Astrocyte (in vitro differentiated cells and primary cell): Measurements from ENCODE around the gene IQCK.

Experiments used
- CTCF ChIP-seq: IDR thresholded peaks from 2 replicates; pipeline ENCODE4 v1.5.1; 2011; ENCODE audit warnings: low read depth, mild to moderate bottlenecking, inconsistent platforms, low read length, moderate library complexity; ENCODE audit not compliant: insufficient read depth
- EZH2 ChIP-seq: IDR thresholded peaks from 2 replicates; pipeline ENCODE4 v1.6.1; 2012; ENCODE audit warnings: mild to moderate bottlenecking, low read length, inconsistent platforms; ENCODE audit not compliant: insufficient read depth

- TF ChIP-seq CTCF, result no peak
- TF ChIP-seq EZH2, result no peak
Observed at GRCh38 chr16:19749571-19750080, 31.6 kb downstream of the IQCK start.
